Measurements from ENCODE around the gene CCDC7. TPM values are rescaled to one million over a fixed set of nuclear protein-coding genes. Genes with fewer than 3 reads are reported as not detected.

CCDC7 gene
- total RNA-seq, 2 donors from 2014 or later: 1.9 to 4.3 TPM

DNA sequence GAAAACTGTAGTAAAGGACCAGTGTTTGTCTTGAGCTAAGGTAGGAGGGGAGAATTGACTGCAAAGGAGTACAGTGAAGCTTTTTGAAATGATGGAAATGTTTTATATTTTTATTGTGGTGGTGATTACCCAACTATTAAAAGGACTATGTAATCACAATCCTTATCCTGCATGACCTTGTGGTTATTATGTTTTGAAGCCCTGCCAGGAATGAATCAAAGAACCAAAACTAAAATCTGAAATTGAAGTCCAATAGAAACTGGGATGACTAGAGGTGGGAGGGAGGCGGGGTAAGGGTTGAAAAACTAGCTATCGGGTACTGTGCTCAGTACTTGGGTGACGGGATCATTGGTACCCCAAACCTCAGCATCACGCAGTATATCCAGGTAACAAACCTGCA is 8.2 kb downstream of the CCDC7 start:
- no peaks in the 10 kb centered on the region for H3K9me3 Mint-ChIP-seq
- no peak overlapping the region for H3K4me3 Mint-ChIP-seq
- Histone ChIP-seq H3K27me3 (ENCODE audit: control insufficient read depth, insufficient read depth, low read length, poor library complexity, severe bottlenecking) (no peaks in the 10 kb centered on the region), H3K9ac (ENCODE audit: extremely low read depth, low read length, poor library complexity, severe bottlenecking) (no peak overlapping the region), H3K4me3 (ENCODE audit: low read length) (no peak overlapping the region), H3K36me3 (ENCODE audit: control insufficient read depth, insufficient read depth, low read length) (peaks cover 5% of the 10 kb centered on the region), H3K4me1 (ENCODE audit: control insufficient read depth, insufficient read depth, low read length) (no peaks in the 10 kb centered on the region), H3K9me3 (ENCODE audit: control insufficient read depth, low read length) (no peaks in the 10 kb centered on the region), H3K27ac (ENCODE audit: low read depth, low read length) (no peak overlapping the region)
- no peaks in the 10 kb centered on the region for H3K36me3 Mint-ChIP-seq (ENCODE audit: low read depth)
- WGBS, 2 experiments (ENCODE audit: insufficient coverage in 1 of 2, insufficient read length in 1 of 2): 94 to 100% methylated on average over 3 to 4 of the region's 4 CpGs
- no peak overlapping the region for H3K27ac Mint-ChIP-seq
- no peak for DNase-seq
- TF ChIP-seq, protein P1, sequence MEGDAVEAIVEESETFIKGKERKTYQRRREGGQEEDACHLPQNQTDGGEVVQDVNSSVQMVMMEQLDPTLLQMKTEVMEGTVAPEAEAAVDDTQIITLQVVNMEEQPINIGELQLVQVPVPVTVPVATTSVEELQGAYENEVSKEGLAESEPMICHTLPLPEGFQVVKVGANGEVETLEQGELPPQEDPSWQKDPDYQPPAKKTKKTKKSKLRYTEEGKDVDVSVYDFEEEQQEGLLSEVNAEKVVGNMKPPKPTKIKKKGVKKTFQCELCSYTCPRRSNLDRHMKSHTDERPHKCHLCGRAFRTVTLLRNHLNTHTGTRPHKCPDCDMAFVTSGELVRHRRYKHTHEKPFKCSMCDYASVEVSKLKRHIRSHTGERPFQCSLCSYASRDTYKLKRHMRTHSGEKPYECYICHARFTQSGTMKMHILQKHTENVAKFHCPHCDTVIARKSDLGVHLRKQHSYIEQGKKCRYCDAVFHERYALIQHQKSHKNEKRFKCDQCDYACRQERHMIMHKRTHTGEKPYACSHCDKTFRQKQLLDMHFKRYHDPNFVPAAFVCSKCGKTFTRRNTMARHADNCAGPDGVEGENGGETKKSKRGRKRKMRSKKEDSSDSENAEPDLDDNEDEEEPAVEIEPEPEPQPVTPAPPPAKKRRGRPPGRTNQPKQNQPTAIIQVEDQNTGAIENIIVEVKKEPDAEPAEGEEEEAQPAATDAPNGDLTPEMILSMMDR (conservative IDR thresholded peaks at IDR 0.05): no peak
- peaks cover 4% of the 10 kb centered on the region for H3K4me1 Mint-ChIP-seq
- no peaks in the 10 kb centered on the region for H3K27me3 Mint-ChIP-seq (ENCODE audit: insufficient read depth)

GRCh38 chr10:32459051-32459698 is 13.2 kb downstream of the CCDC7 start:
- no peak overlapping the region for H3K4me3 Mint-ChIP-seq
- Histone ChIP-seq H3K4me3 (ENCODE audit: low read length) (no peak overlapping the region), H3K27me3 (ENCODE audit: control insufficient read depth, insufficient read depth, low read length, poor library complexity, severe bottlenecking) (no peaks in the 10 kb centered on the region), H3K36me3 (ENCODE audit: control insufficient read depth, insufficient read depth, low read length) (no peaks in the 10 kb centered on the region), H3K9ac (ENCODE audit: extremely low read depth, low read length, poor library complexity, severe bottlenecking) (no peak overlapping the region), H3K9me3 (ENCODE audit: control insufficient read depth, low read length) (no peaks in the 10 kb centered on the region), H3K27ac (ENCODE audit: low read depth, low read length) (no peak overlapping the region), H3K4me1 (ENCODE audit: control insufficient read depth, insufficient read depth, low read length) (no peaks in the 10 kb centered on the region)
- 80 to 86% methylated on average over 1 of the region's 1 CpG for WGBS, 2 experiments (ENCODE audit: insufficient coverage in 1 of 2, insufficient read length in 1 of 2)
- H3K4me1 Mint-ChIP-seq: no peaks in the 10 kb centered on the region
- no peaks in the 10 kb centered on the region for H3K36me3 Mint-ChIP-seq (ENCODE audit: low read depth)
- DNase-seq: no peak
- no peaks in the 10 kb centered on the region for H3K27me3 Mint-ChIP-seq (ENCODE audit: insufficient read depth)
- TF ChIP-seq, protein P1 (conservative IDR thresholded peaks at IDR 0.05): no peak
- no peaks in the 10 kb centered on the region for H3K9me3 Mint-ChIP-seq
- H3K27ac Mint-ChIP-seq: no peak overlapping the region

DNA sequence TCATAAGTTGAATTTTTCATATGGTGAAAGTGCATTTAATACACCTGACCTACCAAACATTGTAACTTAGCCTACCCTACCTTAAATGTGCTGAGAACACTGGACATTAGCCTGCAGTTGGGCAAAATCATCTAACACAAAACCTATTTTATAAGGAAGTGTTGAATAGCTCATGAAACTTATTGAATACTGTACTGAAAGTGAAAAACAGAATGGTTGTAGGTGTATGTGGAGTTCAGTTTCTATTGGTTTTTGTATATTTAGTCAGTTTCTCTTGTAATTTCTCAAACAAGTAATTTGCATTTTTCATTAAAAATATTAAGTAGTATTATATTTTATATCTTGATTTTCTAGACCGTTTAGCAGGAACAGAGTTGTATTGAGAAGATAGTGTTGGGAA is 15.3 kb downstream of the CCDC7 start:
- Mint-ChIP-seq H3K36me3 (ENCODE audit: low read depth) (no peaks in the 10 kb centered on the region), H3K9me3 (no peaks in the 10 kb centered on the region), H3K4me3 (no peak overlapping the region), H3K4me1 (no peaks in the 10 kb centered on the region), H3K27ac (no peak overlapping the region), H3K27me3 (ENCODE audit: insufficient read depth) (no peaks in the 10 kb centered on the region)
- Histone ChIP-seq H3K27ac (ENCODE audit: low read depth, low read length) (no peak overlapping the region), H3K9ac (ENCODE audit: extremely low read depth, low read length, poor library complexity, severe bottlenecking) (no peak overlapping the region), H3K36me3 (ENCODE audit: control insufficient read depth, insufficient read depth, low read length) (no peaks in the 10 kb centered on the region), H3K9me3 (ENCODE audit: control insufficient read depth, low read length) (no peaks in the 10 kb centered on the region), H3K27me3 (ENCODE audit: control insufficient read depth, insufficient read depth, low read length, poor library complexity, severe bottlenecking) (no peaks in the 10 kb centered on the region), H3K4me3 (ENCODE audit: low read length) (no peak overlapping the region), H3K4me1 (ENCODE audit: control insufficient read depth, insufficient read depth, low read length) (no peaks in the 10 kb centered on the region)
- no peak for DNase-seq
- WGBS, 2 experiments (ENCODE audit: insufficient coverage in 1 of 2, insufficient read length in 1 of 2): 60% methylated on average over 1 of the region's 1 CpG; no CpG with 5 or more reads in 1 of the 2 experiments
- TF ChIP-seq, protein P1 (conservative IDR thresholded peaks at IDR 0.05): no peak

Data from endodermal cell (in vitro differentiated cells).